HuH-7.5 (cell line): ENCODE results near the gene CDX4.
"Not testable (repeated sequence)": the region's sequence is repeated elsewhere in the genome, so short reads cannot be mapped to it uniquely, and the experiment has no call there.

Experiments used
- DNase-seq: peaks from one replicate; pipeline ENCODE4 v3.0.0; 2011; ENCODE audit warnings: low spot score

Gene CDX4, protein sequence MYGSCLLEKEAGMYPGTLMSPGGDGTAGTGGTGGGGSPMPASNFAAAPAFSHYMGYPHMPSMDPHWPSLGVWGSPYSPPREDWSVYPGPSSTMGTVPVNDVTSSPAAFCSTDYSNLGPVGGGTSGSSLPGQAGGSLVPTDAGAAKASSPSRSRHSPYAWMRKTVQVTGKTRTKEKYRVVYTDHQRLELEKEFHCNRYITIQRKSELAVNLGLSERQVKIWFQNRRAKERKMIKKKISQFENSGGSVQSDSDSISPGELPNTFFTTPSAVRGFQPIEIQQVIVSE

DNA sequence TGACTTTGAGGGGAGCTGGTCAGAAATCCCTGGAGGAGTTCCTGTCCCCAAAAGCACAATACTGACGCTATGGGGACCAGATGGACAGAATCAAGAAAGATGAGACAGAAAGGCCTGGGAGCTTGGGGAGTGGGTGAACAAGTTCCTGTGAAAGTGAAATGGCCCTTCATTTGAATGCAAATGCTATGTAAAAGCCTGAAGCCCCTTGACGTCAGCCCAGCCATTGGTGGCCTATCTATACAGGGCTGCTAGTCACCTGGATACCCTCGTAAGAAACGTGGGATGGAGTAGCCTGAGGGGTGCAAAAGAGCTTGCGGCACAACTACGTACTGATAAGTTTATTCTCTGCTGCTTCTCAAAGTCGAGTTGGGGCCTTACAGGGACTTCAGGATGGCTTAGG lies at the start of gene CDX4:
Gene CDX4 (plus strand): TSS at position 223 of the 400 bp plus-strand sequence. CDS start 201 bp downstream, outside the sequence.
- no peak for DNase-seq

DNA sequence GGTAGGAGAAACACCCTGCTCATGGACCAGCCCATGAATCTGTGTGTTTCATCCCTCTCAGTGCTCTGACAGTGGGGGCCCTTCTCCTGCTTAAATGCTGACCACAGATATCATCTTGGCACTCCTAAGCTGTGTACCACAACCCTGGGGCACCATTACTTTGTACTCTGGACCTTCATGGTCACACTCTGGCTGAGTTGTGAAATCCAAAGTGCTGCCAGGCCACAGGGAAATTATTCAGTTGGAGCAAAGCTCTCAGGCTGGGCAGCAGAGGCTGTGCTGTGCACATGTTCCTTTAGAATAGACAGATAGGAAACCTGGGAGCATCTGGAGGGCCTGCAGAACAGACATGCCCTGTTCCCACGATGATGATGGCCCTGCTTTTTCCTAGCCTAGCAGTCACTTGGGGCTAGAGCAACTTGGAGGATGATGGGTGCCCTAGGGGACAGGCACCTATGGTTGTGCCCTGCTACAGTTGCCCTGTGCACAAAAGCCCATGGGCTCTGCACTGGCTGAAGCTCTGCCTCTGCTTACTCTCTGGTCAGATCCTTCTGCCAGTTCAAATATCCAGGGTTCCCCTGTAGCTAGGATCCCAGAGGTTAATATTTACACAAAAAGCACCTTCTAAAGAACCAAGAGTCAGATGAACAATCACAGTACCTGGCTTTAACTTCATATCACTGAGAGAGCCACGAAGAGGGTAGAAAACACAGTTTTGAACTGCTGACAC lies 48.5 kb upstream of the CDX4 start:
- DNase-seq, result no peak

DNA sequence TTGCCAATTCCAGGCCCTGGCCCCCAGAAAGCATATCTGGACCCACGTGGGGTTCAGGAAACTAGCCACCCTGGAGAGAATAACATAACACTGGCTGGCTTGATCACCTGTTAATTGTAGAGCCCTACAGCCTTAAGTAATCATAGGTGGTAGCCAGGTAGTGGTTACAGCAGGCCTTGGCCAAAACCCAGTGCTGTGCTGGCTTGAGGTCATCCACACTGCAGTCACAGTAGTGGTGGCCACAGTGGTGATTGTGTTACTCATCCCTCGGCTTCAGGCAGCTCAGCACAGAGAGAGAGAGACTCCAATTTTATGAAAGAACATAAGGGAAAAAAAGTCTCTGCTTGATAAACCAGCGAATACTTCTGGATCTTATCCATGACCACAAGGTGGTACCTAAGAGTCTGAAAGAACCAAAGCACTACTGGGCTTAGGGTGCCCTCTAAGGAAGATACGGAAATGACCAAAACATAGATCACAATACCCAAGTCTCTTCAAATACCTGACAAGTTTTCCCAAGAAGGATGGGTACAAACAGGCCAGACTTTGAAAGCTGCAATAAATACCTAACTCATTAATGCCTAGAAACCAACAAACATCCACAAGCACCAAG lies 46.6 kb upstream of the CDX4 start:
- DNase-seq, result no peak

DNA sequence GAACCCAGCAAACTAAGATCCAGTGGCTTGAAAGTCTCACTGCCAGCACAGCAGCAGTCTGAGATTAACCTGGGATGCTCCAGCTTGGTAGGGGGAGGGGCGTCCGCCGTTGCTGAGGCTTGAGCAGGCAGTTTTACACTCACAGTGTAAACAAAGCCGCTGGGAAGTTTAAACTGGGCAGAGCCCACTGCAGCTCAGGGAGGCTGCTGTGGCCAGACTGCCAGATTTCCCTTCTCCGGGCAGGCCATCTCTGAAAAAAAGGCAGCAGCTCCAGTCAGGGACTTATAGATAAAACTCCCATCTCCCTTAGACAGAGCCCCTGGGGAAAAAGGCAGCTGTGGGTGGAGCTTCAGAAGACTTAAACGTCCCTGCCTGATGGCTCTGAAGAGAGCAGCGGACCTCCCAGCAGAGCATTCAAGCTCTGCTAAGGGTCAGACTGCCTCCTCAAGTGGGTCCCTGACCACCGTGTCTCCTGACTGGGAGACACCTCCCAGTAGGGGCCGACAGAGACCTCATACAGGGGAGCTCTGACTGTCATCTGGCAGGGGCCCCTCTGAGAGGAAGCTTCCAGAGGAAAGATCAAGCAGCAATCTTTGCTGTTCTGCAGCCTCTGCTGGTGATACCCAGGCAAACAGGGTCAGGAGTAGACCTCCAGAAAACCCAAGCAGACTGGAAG lies 45.1 kb upstream of the CDX4 start:
- DNase-seq, result no peak

DNA sequence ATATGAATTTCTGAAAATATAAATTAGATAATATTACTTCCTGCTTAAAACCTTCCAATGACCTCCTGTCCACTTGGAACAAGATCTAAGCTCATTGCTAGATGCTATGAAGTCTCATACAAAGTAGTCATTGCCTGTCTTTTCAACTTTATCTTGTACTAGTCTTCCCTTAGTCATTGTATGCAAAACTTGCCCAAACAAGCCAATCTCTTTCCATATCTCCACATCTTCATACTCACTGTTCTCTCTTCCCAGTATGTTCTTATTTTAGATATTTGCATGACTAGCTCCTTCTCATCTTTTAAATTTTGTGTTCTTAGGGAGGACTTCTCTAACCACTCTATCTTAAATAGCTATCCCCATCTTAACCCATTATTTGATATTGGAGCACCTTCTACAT lies 33.9 kb upstream of the CDX4 start:
- DNase-seq, result no peak

DNA sequence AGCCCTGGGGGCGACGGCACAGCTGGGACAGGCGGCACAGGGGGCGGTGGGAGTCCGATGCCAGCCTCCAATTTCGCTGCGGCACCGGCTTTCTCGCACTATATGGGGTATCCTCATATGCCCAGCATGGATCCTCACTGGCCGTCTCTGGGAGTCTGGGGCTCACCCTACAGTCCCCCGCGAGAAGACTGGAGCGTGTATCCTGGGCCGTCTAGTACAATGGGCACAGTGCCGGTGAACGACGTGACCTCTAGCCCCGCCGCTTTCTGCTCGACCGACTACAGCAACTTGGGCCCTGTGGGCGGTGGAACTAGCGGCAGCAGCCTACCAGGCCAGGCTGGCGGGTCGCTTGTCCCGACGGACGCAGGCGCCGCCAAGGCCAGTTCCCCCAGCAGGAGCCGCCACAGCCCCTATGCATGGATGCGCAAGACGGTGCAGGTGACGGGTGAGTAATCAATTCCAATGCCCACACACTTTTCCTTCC lies 500 bp downstream of the CDX4 start:
- DNase-seq, result no peak

DNA sequence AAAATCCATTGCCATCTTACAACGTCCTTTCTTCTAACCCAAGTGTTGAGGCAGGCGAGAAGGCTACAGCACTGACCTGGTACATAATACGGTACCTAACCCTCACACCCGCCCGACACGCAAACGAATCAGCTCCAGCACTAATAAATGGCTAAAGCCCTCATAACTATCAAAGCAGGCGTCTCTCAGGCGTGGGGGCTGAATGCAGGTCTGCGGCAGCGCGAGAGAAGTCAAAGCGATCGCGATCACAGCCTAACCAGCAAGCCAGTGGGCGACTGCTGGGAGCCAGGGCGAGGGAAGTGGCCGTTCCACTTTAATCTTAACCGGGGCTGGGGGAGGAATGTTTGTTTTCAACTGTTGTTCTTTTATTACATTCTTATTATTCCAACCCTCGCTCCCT lies 1.5 kb downstream of the CDX4 start:
- no peak for DNase-seq

DNA sequence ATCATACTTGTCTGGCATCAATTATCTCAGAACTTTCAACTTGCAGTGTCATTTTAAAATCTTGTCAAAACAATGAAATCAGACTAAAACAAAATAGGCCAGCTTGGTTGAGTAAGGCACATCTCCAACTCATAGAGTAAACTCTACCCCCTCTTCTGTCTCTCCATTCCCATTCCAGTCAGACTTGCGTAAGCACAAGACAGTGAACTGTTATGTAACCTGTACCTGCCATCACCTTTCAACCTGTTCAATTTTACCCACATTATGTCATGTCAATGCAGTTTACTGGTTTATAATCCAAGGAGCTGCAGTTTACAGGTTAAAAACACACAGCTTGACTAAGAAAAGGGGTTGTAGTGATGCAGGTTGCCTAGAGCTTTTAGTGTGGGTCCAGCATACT lies 8.3 kb downstream of the CDX4 start:
- DNase-seq, result no peak

DNA sequence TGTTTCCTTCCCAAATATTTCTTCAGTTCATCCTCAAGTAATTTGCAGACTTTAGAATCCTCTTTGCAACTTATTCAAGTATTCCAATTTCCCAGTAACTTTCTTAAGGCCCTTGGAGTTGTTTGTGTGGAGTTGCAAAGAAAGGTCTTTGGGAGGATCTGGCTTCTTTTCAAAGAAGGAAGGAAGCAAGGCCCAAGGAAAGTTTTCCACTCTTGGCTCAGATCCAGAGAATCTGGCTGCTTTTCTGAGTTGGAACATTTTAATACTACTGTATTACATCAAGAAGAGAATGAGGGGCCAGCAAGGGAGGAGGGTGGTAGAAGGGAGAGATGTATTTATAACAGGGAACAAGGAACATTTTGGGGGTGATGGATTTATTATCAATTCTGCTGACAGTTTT lies 10.5 kb downstream of the CDX4 start:
- no peak for DNase-seq

DNA sequence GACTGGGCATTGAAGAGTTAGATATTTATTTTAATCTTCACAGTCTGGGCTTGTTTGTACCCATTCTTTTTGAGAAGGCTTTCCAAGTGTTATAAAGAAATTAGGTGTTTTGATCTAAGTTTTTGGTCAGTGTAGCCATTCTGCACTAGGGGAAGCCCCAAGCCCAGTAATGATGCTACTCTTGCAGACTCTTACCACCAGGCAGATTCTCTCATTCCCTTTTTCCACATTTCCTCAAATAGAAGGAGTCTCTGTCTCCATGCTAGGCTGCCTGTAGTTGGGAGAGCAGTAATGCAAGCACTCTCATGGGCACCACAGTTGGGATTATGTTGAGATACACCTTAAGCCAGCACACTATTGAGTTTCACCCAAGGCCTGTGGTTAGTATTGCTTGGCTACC lies 21.5 kb downstream of the CDX4 start:
- no peak for DNase-seq

DNA sequence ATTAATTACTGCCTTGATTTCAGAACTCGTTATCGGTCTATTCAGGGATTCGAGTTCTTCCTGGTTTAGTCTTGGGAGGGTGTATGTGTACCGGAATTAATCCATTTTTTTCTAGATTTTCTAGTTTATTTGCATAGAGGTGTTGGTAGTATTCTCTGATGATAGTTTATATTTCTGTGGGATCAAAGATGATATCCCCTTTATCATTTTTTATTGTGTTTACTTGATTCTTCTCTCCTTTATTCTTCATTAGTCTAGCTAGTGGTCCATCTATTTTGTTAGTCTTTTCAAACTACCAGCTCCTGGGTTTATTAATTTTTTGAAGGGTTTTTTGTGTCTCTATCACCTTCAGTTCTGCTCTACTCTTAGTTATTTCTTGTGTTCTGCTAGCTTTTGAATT lies 32.1 kb downstream of the CDX4 start:
- no peak for DNase-seq

DNA sequence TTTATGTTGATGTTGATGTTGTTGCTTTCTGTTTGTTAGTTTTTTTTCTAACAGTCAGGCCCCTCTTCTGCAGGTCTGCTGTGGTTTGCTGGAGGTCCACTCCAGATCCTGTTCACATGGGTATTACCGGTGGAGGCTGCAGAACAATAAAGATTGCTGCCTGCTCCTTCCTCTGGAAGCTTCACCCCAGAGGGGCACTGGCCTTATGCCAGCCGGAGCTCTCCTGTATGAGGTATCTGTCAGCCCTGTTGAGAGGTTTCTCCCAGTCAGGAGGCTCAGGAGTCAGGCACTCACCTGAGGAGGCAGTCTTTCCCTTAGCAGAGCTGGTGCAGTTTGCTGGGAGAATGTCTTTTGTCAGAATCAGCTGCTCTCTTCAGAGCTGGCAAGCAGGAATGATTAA lies 34.7 kb downstream of the CDX4 start:
- no peak for DNase-seq

DNA sequence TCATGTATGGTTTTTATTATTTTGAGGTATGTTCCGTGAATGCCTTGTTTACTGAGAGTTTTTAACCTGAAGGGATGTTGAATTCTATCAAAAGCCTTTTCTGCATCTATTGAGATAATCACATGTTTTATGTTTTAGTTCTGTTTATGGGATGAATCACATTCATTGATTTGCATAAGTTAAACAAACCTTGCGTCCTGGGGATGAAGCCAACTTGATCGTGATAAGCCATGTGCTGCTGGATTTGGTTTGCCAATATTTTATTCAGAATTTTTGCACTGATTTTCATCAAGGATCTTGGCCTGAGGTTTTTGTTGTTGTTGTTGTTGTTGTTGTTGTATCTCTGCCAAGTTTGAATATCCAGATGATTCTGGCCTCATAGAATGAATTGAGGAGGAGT lies 43.8 kb downstream of the CDX4 start:
- no peak for DNase-seq

DNA sequence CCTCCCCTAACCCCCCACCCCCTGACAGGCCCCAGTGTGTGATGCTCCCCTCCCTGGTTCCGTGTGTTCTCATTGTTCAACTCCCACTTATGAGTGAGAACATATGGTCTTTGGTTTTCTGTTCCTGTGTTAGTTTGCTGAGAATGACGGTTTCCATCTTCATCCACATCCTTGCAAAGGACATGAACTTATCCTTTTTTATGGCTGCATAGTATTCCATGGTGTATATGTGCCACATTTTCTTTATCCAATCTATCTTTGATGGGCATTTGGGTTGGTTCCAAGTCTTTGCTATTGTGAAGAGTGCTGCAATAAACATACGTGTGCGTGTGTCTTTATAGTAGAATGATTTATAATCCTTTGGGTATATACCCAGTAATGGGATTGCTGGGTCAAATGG lies 45.3 kb downstream of the CDX4 start:
- DNase-seq, result not testable (repeated sequence)
